K562 (cell line): Measurements from ENCODE around the gene EIF5. TPM values are rescaled to one million over a fixed set of nuclear protein-coding genes. Genes with fewer than 3 reads are reported as not detected.
A peak's percentile ranks its signal among the peaks of the same experiment; 100 is the strongest.

Source experiments
- ATAC-seq: fragments of 200-7000 bp; cut with Tn5 transposase; 3 replicates; pipeline ENCODE4 v1.9.1; 2020; ENCODE audit warnings: moderate library complexity
- BruUV-seq: library from RNA; stranded (reverse); fragments of 400-500 nt; replicated peaks from 2 replicates; lab custom pipeline; 2021; lab: Mats Ljungman, UMichigan
- CTCF ChIA-PET: fragments of 300-600 bp; formaldehyde crosslinking; extraction: SDS; loops from one replicate; lab custom pipeline; 2021; ENCODE audit warnings: low intra/inter-chr PET ratio; lab: Yijun Ruan, JAX
- POLR2A ChIA-PET: fragments of 300-600, 350-650 bp; sonication (Branson Sonifier 250); formaldehyde crosslinking; extraction: SDS; loops from one replicate; lab custom pipeline; 2021; ENCODE audit warnings: antibody characterized with exemption, inconsistent platforms; lab: Yijun Ruan, JAX
- DNase-seq, 4 experiments: peaks; one replicate each; pipeline versions ENCODE4 v3.0.0 to v3.0.0-alpha.2; 2011 to 2018; ENCODE audit warnings: low spot score in 3 of 4, mixed read lengths in 3 of 4; ENCODE audit errors: extremely low read depth in 1 of 4
- FAIRE-seq: peaks from 2 replicates; lab custom pipeline; 2011; peaks lifted over from hg19 to GRCh38; lab: Jason Lieb, UNC
- H2AFZ ChIP-seq: 2 replicates; pipeline ENCODE4 v1.6.0; 2011; ENCODE audit warnings: low read depth, low read length, control low read depth, inconsistent platforms
- H3K27ac ChIP-seq: fragments of 200-600 bp; 3 replicates; pipeline ENCODE4 v1.8.0; 2011; ENCODE audit warnings: low read depth, mild to moderate bottlenecking, control low read depth, inconsistent platforms, low read length, moderate library complexity, mixed read lengths; ENCODE audit errors: extremely low read depth
- H3K27me3 ChIP-seq, 2 experiments: fragments of 300-600 bp in 1 of 2; 2 replicates in 1 of 2; 3 replicates in 1 of 2; pipeline versions ENCODE4 v1.6.0 to v1.8.0; 2011; ENCODE audit warnings: inconsistent platforms in 2 of 2, low read length in 2 of 2, mild to moderate bottlenecking in 1 of 2, mixed read lengths in 1 of 2, moderate library complexity in 1 of 2; ENCODE audit not compliant: control insufficient read depth in 2 of 2, insufficient read depth in 2 of 2
- H3K36me3 ChIP-seq: fragments of 300-600 bp; 3 replicates; pipeline ENCODE4 v1.8.0; 2011; ENCODE audit warnings: mild to moderate bottlenecking, low read length, inconsistent platforms; ENCODE audit not compliant: control insufficient read depth, insufficient read depth
- H3K4me1 ChIP-seq, 2 experiments: fragments of 200-600 bp in 1 of 2; replicated peaks in 1 of 2; 2 replicates in 1 of 2; 3 replicates in 1 of 2; pipeline versions ENCODE4 v1.5.1 to v1.8.0; 2011; ENCODE audit warnings: inconsistent platforms in 2 of 2, low read length in 2 of 2, mild to moderate bottlenecking in 1 of 2, mixed read lengths in 1 of 2, moderate library complexity in 1 of 2; ENCODE audit not compliant: control insufficient read depth in 2 of 2, insufficient read depth in 2 of 2
- H3K4me2 ChIP-seq: 2 replicates; pipeline ENCODE4 v1.6.1; 2011; ENCODE audit warnings: low read length, control low read depth, inconsistent platforms, mixed read lengths; ENCODE audit not compliant: insufficient read depth
- H3K4me3 ChIP-seq: fragments of 200-600 bp; sonication (generic), shearing (Covaris generic); 2 replicates; pipeline ENCODE4 v1.5.1; 2016; ENCODE audit warnings: control low read depth, inconsistent platforms
- H3K79me2 ChIP-seq: fragments of 200-600 bp; 3 replicates; pipeline ENCODE4 v1.8.0; 2011; ENCODE audit warnings: low read length, inconsistent platforms; ENCODE audit not compliant: control insufficient read depth, insufficient read depth
- H3K9ac ChIP-seq, 2 experiments: 2 replicates each; pipeline versions ENCODE4 v1.6.0 to v1.6.1; 2011; ENCODE audit warnings: low read depth in 2 of 2, low read length in 2 of 2, control low read depth in 1 of 2, inconsistent platforms in 1 of 2, mild to moderate bottlenecking in 1 of 2, mixed read lengths in 1 of 2; ENCODE audit not compliant: insufficient read depth in 1 of 2
- H3K9me1 ChIP-seq: one replicate; pipeline ENCODE4 v1.6.0; 2011; ENCODE audit warnings: inconsistent platforms, mild to moderate bottlenecking, low read length, moderate library complexity; ENCODE audit not compliant: control insufficient read depth, insufficient read depth
- H3K9me3 ChIP-seq: replicated peaks from 2 replicates; pipeline ENCODE4 v1.5.1; 2011; ENCODE audit warnings: low read depth, low read length, inconsistent platforms; ENCODE audit not compliant: control insufficient read depth, insufficient read depth
- H4K20me1 ChIP-seq: replicated peaks from 2 replicates; pipeline ENCODE4 v1.6.1; 2011; ENCODE audit warnings: low read length, inconsistent platforms, mixed read lengths; ENCODE audit not compliant: control insufficient read depth, insufficient read depth
- CHCHD3 ChIP-seq: fragments of 250-450 bp; sonication (Bioruptor Pico); IDR thresholded peaks from 2 replicates; pipeline ENCODE4 v2.1.2; 2022; ENCODE audit warnings: mild to moderate bottlenecking
- ELF1 ChIP-seq: fragments of 200-800 bp; sonication (Bioruptor generic); IDR thresholded peaks from 2 replicates; pipeline ENCODE4 v1.6.1; 2016; ENCODE audit warnings: missing genetic modification characterization, missing compliant biosample characterization
- EZH2 ChIP-seq: IDR thresholded peaks from 2 replicates; pipeline ENCODE4 v1.6.1; 2012; ENCODE audit warnings: low read depth, mild to moderate bottlenecking, inconsistent platforms, low read length, borderline replicate concordance
- FOXK2 ChIP-seq, 2 experiments: fragments of 450-650 bp; IDR thresholded peaks in 1 of 2; conservative IDR thresholded peaks in 1 of 2; 2 replicates each; pipeline ENCODE4 v1.6.1; 2016; ENCODE audit warnings: low read depth in 2 of 2, mild to moderate bottlenecking in 1 of 2
- GABPB2 ChIP-seq: fragments of 250-450 bp; sonication (Bioruptor Pico); conservative IDR thresholded peaks from 2 replicates; pipeline ENCODE4 v1.5.1; 2021; ENCODE audit warnings: mild to moderate bottlenecking
- WGBS: fragments of 100-300 bp; shearing (Covaris generic); methylation state at CpG from one replicate; pipeline ENCODE4 v1.1.6; 2016; ENCODE audit warnings: low coverage, mixed read lengths; ENCODE audit not compliant: insufficient coverage; ENCODE audit errors: missing lambda C conversion rate; 5-methylcytosine and 5-hydroxymethylcytosine counted together
- in situ Hi-C: fragments of 300-500 bp; cut with MboI; formaldehyde crosslinking; loops from 4 replicates; pipeline ENCODE4 v1.15.0; 2018; ENCODE audit warnings: inconsistent platforms, mixed read lengths
- intact Hi-C: fragments of 100-400 bp; cut with micrococcal nuclease; formaldehyde crosslinking; loops from 2 replicates; pipeline ENCODE4 v1.14.2; 2022
- polyA plus RNA-seq, 8 experiments: library from polyadenylated mRNA; depleted of rRNA in 4 of 8; stranded (reverse) in 5 of 8; unstranded in 3 of 8; fragments of >200 nt; fragmentation: Nextera tagmentation in 2 of 8; fragmentation: Illumina TruSeq in 1 of 8; extraction: Ambion mirVana in 2 of 8; extraction: Trizol in 1 of 8; gene quantifications; 2 replicates each; pipeline versions ENCODE4 v1.2.1 to v1.2.3, GENCODE V29; 2011 to 2014; ENCODE audit warnings: inconsistent platforms in 1 of 8, missing spikeins in 1 of 8
- total RNA-seq, 7 experiments: library from RNA; depleted of rRNA in 6 of 7; stranded (reverse); fragments of >200 nt in 6 of 7; fragmentation: Illumina TruSeq in 2 of 7; extraction: Trizol in 2 of 7; gene quantifications; 2 replicates each; pipeline versions ENCODE4 v1.2.1 to v1.2.3, GENCODE V29; 2011 to 2021; ENCODE audit warnings: low replicate concordance in 1 of 7

Gene EIF5
- total and polyA plus RNA-seq, 9 of the 15 experiments (the other 6 are each of a cell fraction or from before 2014, with no cell fraction given), result 92.7 to 442 (median 190) TPM

DNA sequence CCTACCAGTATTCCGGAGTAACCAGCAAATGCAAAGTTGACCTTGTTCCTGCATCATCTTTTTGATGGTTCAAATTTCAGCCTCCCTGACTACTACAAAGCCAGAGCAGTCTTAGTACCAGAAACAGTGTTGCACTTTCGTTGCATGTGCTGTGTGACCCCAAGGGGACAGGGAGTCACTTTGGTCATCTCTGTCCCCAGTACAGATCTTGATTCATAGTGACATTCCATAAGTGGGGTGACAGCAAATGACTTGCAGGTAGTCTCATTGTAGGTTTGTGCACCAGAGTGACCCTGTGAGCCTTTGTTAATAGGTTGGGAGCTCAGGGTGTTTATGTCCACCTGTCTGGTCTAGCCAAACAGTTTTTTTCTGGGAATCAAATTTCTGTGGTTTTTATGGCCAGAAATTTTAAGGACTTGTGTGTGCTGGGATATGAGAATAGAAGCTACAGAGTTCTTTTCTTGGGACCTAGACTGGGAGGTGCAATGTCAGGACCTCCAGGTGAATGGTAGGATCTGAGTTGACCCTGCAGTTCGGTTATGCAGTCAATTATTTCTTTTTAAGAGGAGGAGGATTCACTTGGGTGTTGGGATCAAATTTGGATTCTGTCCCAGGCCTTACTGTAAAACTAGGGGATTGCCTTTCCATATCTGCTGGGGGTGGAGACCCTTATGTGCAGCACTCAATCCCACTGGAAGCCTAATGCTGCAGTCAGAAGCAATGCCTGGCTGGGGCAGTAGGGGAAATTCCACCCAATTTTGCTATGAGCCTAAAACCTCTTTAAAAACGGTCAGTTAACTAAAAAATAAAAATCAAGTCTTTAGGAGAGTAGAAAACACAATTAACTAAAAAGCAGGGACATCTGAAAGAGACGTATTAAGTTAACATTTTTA lies 10.1 kb downstream of the EIF5 start (continued):
- no peak for TF ChIP-seq EZH2
- TF ChIP-seq ELF1 (tag), result no peak
- TF ChIP-seq FOXK2 (conservative IDR thresholded peaks at IDR 0.05 in 1 of 2, IDR thresholded peaks at IDR 0.05 in 1 of 2; ENCODE audit: low read depth in 2 of 2), result no peak

GRCh38 chr14:103346286-103346685 lies 12.2 kb downstream of the EIF5 start:
- Histone ChIP-seq H3K27ac (no peak overlapping the region), H3K9me3 (no peaks in the 10 kb centered on the region), H3K4me1 (peaks cover 0 to 5% of the 10 kb centered on the region in 2 experiments; a peak in 3 of 5 replicates), H3K4me3 (no peak overlapping the region), H3K27me3 (no peaks in the 10 kb centered on the region), H2AFZ (no peak overlapping the region), H3K9ac (no peak overlapping the region), H3K79me2 (no peaks in the 10 kb centered on the region), H3K36me3 (peaks cover 37% of the 10 kb centered on the region), H3K9me1 (no peaks in the 10 kb centered on the region), H3K4me2 (no peak overlapping the region), H4K20me1 (no peaks in the 10 kb centered on the region; the same call in 1 of the 2 replicates)
- WGBS, result 34% methylated on average over 3 of the region's 3 CpGs
- in situ Hi-C loops (no loop called here), intact Hi-C loops (no loop called here)
- no peak for ATAC-seq
- BruUV-seq, result no TSS peak
- POLR2A ChIA-PET, result interaction anchor here (0.7 to 9.2 kb wide), 9 partner anchors 9 to 538 kb away, joined by 3 to 98 read pairs (median 6); partner anchors contain the start of gene EIF5
- no peak for FAIRE-seq
- TF ChIP-seq CHCHD3 (CRISPR knock-in tag) (0 out of 2 replicates have a peak, but pooled peaks have one; percentile 26), GABPB2 (no peak)
- CTCF ChIA-PET, result no interaction called here
- DNase-seq, result no peak
